Measurements from ENCODE around the gene RGS14. TPM values are rescaled to one million over a fixed set of nuclear protein-coding genes. Genes with fewer than 3 reads are reported as not detected.

The RGS14 gene
- total RNA-seq, 2 experiments from 2014 or later = 33.0 to 46.3 TPM

DNA sequence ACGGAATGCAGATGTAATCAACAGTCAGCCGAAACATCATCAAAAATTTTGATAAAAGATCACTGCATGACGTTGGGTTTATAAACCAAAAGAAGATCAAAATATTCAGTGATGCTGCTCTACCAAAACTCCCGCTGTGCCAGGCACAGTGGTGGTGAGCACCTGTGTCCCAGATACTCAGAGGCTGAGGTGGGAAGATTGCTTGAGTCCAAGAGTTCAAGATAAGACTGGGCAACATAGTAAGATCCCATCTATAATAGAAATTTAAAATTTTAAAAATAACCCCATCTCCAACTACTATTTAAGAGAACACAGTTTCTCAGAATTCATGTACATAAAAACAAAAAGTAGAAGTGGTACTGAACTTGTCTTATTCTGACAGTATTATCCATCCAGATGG is 10.0 kb upstream of the RGS14 start:
- Histone ChIP-seq H3K27ac (ENCODE audit: low read depth, low read length, poor library complexity, severe bottlenecking) (no peak overlapping the region), H2AFZ (ENCODE audit: low read length) (no peak overlapping the region), H3K9me3 (ENCODE audit: low read length) (no peaks in the 10 kb centered on the region), H3K4me2 (ENCODE audit: low read length) (peak overlapping the region; percentile 8), H4K20me1 (ENCODE audit: insufficient read depth, low read length) (peaks cover 11% of the 10 kb centered on the region; the same call in 1 of the 2 replicates), H3K9me2 (ENCODE audit: insufficient read depth, low read length) (no peaks in the 10 kb centered on the region), H3K79me2 (ENCODE audit: insufficient read depth, low read depth, low read length) (peaks cover 78% of the 10 kb centered on the region), H3K36me3 (ENCODE audit: insufficient read depth, low read length) (peaks cover 58% of the 10 kb centered on the region), H3K4me3 (ENCODE audit: low read depth, low read length, poor library complexity, severe bottlenecking) (no peak overlapping the region), H3K4me1 (ENCODE audit: insufficient read depth, low read length, poor library complexity, severe bottlenecking) (peaks cover 37% of the 10 kb centered on the region)
- ChIA-PET CTCF (ENCODE audit: unreplicated experiment) (no interaction called here), POLR2A (no interaction called here)
- intact Hi-C loops (cut with micrococcal nuclease; ENCODE audit: unreplicated experiment) = no loop called here
- TF ChIP-seq EZH2phosphoT487 (IDR thresholded peaks at IDR 0.05; ENCODE audit: borderline replicate concordance, low read depth, low read length) = no peak
- TF ChIP-seq, protein P1, sequence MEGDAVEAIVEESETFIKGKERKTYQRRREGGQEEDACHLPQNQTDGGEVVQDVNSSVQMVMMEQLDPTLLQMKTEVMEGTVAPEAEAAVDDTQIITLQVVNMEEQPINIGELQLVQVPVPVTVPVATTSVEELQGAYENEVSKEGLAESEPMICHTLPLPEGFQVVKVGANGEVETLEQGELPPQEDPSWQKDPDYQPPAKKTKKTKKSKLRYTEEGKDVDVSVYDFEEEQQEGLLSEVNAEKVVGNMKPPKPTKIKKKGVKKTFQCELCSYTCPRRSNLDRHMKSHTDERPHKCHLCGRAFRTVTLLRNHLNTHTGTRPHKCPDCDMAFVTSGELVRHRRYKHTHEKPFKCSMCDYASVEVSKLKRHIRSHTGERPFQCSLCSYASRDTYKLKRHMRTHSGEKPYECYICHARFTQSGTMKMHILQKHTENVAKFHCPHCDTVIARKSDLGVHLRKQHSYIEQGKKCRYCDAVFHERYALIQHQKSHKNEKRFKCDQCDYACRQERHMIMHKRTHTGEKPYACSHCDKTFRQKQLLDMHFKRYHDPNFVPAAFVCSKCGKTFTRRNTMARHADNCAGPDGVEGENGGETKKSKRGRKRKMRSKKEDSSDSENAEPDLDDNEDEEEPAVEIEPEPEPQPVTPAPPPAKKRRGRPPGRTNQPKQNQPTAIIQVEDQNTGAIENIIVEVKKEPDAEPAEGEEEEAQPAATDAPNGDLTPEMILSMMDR (conservative IDR thresholded peaks at IDR 0.05; ENCODE audit: low read length) = no peak
- no TSS peak for BruUV-seq (replicated peaks)
- DNase-seq (ENCODE audit: low spot score) = no peak

DNA sequence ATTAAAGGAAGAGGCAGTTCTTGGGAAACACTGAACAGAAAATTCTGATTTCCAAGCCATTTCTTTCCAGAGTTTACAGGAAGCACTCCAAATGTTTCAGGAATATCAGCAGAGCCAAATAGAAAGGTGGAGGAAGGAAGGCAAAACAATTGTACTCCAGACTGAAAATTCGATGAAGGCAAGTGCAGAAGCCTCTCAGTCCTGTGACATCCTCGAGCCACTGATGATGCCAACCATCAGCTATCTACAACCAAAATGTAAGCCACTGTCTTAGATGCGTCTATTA is 8.4 kb upstream of the RGS14 start:
- BruUV-seq (replicated peaks) = no TSS peak
- peaks cover 37% of the 10 kb centered on the region for H3K4me1 ChIP-seq (ENCODE audit: insufficient read depth, low read length, poor library complexity, severe bottlenecking)
- peak overlapping the region; percentile 98 for H3K4me2 ChIP-seq (ENCODE audit: low read length)
- peaks cover 11% of the 10 kb centered on the region; the same call in 1 of the 2 replicates for H4K20me1 ChIP-seq (ENCODE audit: insufficient read depth, low read length)
- peak overlapping the region; percentile 90 for H3K4me3 ChIP-seq (ENCODE audit: low read depth, low read length, poor library complexity, severe bottlenecking)
- no peak for TF ChIP-seq EZH2phosphoT487 (IDR thresholded peaks at IDR 0.05; ENCODE audit: borderline replicate concordance, low read depth, low read length)
- peaks cover 61% of the 10 kb centered on the region for H3K79me2 ChIP-seq (ENCODE audit: insufficient read depth, low read depth, low read length)
- H3K27ac ChIP-seq (ENCODE audit: low read depth, low read length, poor library complexity, severe bottlenecking) = no peak overlapping the region
- ChIA-PET CTCF (ENCODE audit: unreplicated experiment) (no interaction called here), POLR2A (interaction anchor here (0.7 to 5.4 kb wide), 3 partner anchors 12 to 78 kb away, joined by 3 to 35 read pairs (median 5); no protein-coding TSS in a partner anchor)
- no peak for DNase-seq (ENCODE audit: low spot score)
- no peaks in the 10 kb centered on the region for H3K9me2 ChIP-seq (ENCODE audit: insufficient read depth, low read length)
- peaks cover 43% of the 10 kb centered on the region for H3K36me3 ChIP-seq (ENCODE audit: insufficient read depth, low read length)
- intact Hi-C loops (cut with micrococcal nuclease; ENCODE audit: unreplicated experiment) = no loop called here
- no peak overlapping the region for H2AFZ ChIP-seq (ENCODE audit: low read length)
- no peaks in the 10 kb centered on the region for H3K9me3 ChIP-seq (ENCODE audit: low read length)

DNA sequence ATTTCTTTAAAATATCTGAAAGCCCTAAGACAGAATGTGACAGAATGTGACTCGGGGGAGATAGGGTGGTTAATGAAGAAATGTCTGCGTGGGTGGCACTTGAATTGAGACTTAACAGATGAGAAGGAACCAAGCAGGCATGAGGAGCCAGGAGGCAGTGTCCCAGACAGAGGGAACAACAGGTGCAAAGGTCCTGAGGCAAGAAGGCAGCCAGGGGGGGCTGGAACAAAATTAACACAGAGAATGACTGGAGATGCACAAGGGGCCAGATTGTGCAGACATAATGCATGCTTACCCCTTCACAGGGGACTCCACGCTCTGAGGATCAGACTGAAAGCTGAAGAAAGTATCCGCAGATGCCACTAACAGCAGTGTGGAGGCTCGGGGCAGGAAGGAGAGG is 8.0 kb upstream of the RGS14 start:
- DNase-seq (ENCODE audit: low spot score) = no peak
- H3K9me3 ChIP-seq (ENCODE audit: low read length) = no peaks in the 10 kb centered on the region
- BruUV-seq (replicated peaks) = no TSS peak
- intact Hi-C loops (cut with micrococcal nuclease; ENCODE audit: unreplicated experiment) = loop anchor here (2.0 kb wide), 1 partner anchor 37 kb away; no protein-coding TSS in a partner anchor
- no peak for TF ChIP-seq EZH2phosphoT487 (IDR thresholded peaks at IDR 0.05; ENCODE audit: borderline replicate concordance, low read depth, low read length)
- TF ChIP-seq, protein P1 (conservative IDR thresholded peaks at IDR 0.05; ENCODE audit: low read length) = no peak
- no peaks in the 10 kb centered on the region for H3K9me2 ChIP-seq (ENCODE audit: insufficient read depth, low read length)
- H3K4me2 ChIP-seq (ENCODE audit: low read length) = peak overlapping the region; percentile 98
- H2AFZ ChIP-seq (ENCODE audit: low read length) = no peak overlapping the region
- no peak overlapping the region for H3K27ac ChIP-seq (ENCODE audit: low read depth, low read length, poor library complexity, severe bottlenecking)
- H3K36me3 ChIP-seq (ENCODE audit: insufficient read depth, low read length) = peaks cover 41% of the 10 kb centered on the region
- peaks cover 37% of the 10 kb centered on the region for H3K4me1 ChIP-seq (ENCODE audit: insufficient read depth, low read length, poor library complexity, severe bottlenecking)
- POLR2A ChIA-PET = interaction anchor here (0.7 to 5.4 kb wide), 4 partner anchors 11 to 420 kb away, joined by 3 to 35 read pairs (median 3); no protein-coding TSS in a partner anchor
- peaks cover 11% of the 10 kb centered on the region; the same call in 1 of the 2 replicates for H4K20me1 ChIP-seq (ENCODE audit: insufficient read depth, low read length)
- CTCF ChIA-PET (ENCODE audit: unreplicated experiment) = no interaction called here
- H3K4me3 ChIP-seq (ENCODE audit: low read depth, low read length, poor library complexity, severe bottlenecking) = peak overlapping the region; percentile 90
- peaks cover 60% of the 10 kb centered on the region for H3K79me2 ChIP-seq (ENCODE audit: insufficient read depth, low read depth, low read length)
